ENCODE results near the gene KCNK4. TPM values are rescaled to one million over a fixed set of nuclear protein-coding genes. Genes with fewer than 3 reads are reported as not detected.

The KCNK4 gene
- total and polyA plus RNA-seq, 4 donors: not detected

GRCh38 chr11:64249563-64250414, 41.3 kb upstream of the KCNK4 start:
- no peak for DNase-seq (ENCODE audit: low spot score)
- 84% methylated on average over 8 of the region's 8 CpGs for WGBS
- no peaks in the 10 kb centered on the region for H3K9me3 ChIP-seq (ENCODE audit: control insufficient read depth in 4 of 4, low read length in 3 of 4)

GRCh38 chr11:64250415-64251015, 40.6 kb upstream of the KCNK4 start:
- no peak for DNase-seq (ENCODE audit: low spot score)
- Histone ChIP-seq H3K36me3 (ENCODE audit: control insufficient read depth in 4 of 4, insufficient read depth in 3 of 4, low read depth in 1 of 4, low read length in 3 of 4) (no peaks in the 10 kb centered on the region), H3K9ac (ENCODE audit: low read depth in 1 of 2, low read length in 2 of 2) (no peak overlapping the region), H3K27ac (ENCODE audit: low read depth in 1 of 2, low read length in 2 of 2) (no peak overlapping the region), H3K27me3 (ENCODE audit: control insufficient read depth in 4 of 4, insufficient read depth in 4 of 4, low read length in 3 of 4) (no peaks in the 10 kb centered on the region), H3K4me3 (ENCODE audit: low read depth in 1 of 3, low read length in 3 of 3) (peak overlapping the region in 1 of 3 donors; percentile 67), H3K9me3 (ENCODE audit: control insufficient read depth in 4 of 4, low read length in 3 of 4) (no peaks in the 10 kb centered on the region), H3K4me1 (ENCODE audit: control insufficient read depth in 4 of 4, insufficient read depth in 4 of 4, low read length in 3 of 4) (peaks cover 10 to 54% (median 42%) of the 10 kb centered on the region in 4 donors)
- TF ChIP-seq ATF3 (IDR thresholded peaks at IDR 0.05) (no peak), HNF4A (conservative IDR thresholded peaks at IDR 0.05) (no peak), FOXA1 (IDR thresholded peaks at IDR 0.05) (no peak), YY1 (IDR thresholded peaks at IDR 0.05) (no peak), EGR1 (IDR thresholded peaks at IDR 0.05; ENCODE audit: low read depth in 2 of 2) (no peak), TAF1 (conservative IDR thresholded peaks at IDR 0.05) (no peak), RAD21 (IDR thresholded peaks at IDR 0.05) (no peak), ZBTB33 (IDR thresholded peaks at IDR 0.05) (no peak)
- WGBS: 29% methylated on average over 13 of the region's 13 CpGs

More at GRCh38 chr11:64249563-64250414, 41.3 kb upstream of the KCNK4 start:
- Histone ChIP-seq H3K4me1 (ENCODE audit: control insufficient read depth in 4 of 4, insufficient read depth in 4 of 4, low read length in 3 of 4) (peaks cover 10 to 61% (median 48%) of the 10 kb centered on the region in 4 donors), H3K9ac (ENCODE audit: low read depth in 1 of 2, low read length in 2 of 2) (no peak overlapping the region), H3K27ac (ENCODE audit: low read depth in 1 of 2, low read length in 2 of 2) (no peak overlapping the region), H3K27me3 (ENCODE audit: control insufficient read depth in 4 of 4, insufficient read depth in 4 of 4, low read length in 3 of 4) (no peaks in the 10 kb centered on the region), H3K4me3 (ENCODE audit: low read depth in 1 of 3, low read length in 3 of 3) (no peak overlapping the region), H3K36me3 (ENCODE audit: control insufficient read depth in 4 of 4, insufficient read depth in 3 of 4, low read depth in 1 of 4, low read length in 3 of 4) (no peaks in the 10 kb centered on the region)
- peak; percentile 50 to 53 for TF ChIP-seq RXRA (IDR thresholded peaks at IDR 0.05)
- TF ChIP-seq CTCF (IDR thresholded peaks at IDR 0.05; ENCODE audit: low read depth, low read length, missing input control): no peak
- peak; percentile 26 for TF ChIP-seq NR2F2 (IDR thresholded peaks at IDR 0.05)
- no peak for TF ChIP-seq HNF4G (IDR thresholded peaks at IDR 0.05)
- TF ChIP-seq HNF4A (conservative IDR thresholded peaks at IDR 0.05): peak; percentile 38 to 54
- TF ChIP-seq SP1 (IDR thresholded peaks at IDR 0.05): peak; percentile 41

All from liver (tissue), 9 donors.